CD4-positive, alpha-beta T cell treated with Interleukin-6 for 4 hours (primary cell): ENCODE results near the gene SUGP1.
"Not testable (repeated sequence)": the region's sequence is repeated elsewhere in the genome, so short reads cannot be mapped to it uniquely, and the experiment has no call there.

Source experiments
- DNase-seq: peaks from one replicate; pipeline ENCODE4 v3.0.0-alpha.2; 2020; ENCODE audit warnings: mixed read lengths

Gene SUGP1, protein sequence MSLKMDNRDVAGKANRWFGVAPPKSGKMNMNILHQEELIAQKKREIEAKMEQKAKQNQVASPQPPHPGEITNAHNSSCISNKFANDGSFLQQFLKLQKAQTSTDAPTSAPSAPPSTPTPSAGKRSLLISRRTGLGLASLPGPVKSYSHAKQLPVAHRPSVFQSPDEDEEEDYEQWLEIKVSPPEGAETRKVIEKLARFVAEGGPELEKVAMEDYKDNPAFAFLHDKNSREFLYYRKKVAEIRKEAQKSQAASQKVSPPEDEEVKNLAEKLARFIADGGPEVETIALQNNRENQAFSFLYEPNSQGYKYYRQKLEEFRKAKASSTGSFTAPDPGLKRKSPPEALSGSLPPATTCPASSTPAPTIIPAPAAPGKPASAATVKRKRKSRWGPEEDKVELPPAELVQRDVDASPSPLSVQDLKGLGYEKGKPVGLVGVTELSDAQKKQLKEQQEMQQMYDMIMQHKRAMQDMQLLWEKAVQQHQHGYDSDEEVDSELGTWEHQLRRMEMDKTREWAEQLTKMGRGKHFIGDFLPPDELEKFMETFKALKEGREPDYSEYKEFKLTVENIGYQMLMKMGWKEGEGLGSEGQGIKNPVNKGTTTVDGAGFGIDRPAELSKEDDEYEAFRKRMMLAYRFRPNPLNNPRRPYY

DNA sequence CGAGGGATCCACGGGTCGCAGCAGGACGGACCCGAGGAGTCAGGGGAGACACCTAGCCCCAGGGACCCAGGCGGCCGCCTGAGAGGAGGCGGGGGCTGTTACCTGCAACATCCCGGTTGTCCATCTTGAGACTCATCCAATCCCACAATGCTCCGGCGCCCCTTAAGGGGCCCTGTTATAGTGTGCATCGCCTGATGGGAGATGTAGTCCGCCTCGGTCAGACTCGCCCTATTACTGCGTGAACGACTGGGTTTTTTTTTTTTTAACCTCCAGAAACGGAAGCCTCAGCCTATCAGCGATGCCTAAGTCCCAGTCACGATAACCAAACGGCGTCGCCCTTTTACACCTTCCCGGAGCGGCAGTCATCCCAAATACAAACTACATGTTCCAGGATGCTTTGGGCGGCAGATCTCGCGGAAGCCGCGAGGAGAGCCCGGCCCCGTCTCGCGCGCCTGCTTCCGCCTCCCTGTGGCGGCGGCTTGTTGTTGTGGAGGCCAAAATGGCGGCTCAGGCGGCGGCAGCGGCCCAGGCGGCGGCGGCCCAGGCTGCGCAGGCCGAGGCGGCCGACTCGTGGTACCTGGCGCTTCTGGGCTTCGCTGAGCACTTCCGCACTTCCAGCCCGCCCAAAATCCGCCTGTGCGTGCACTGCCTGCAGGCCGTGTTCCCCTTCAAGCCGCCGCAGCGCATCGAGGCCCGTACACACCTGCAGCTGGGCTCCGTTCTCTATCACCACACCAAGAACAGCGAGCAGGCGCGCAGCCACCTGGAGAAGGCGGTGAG is at the start of gene SUGP1, which contains the start of gene MAU2:
Gene SUGP1 (minus strand): TSS at position 149 of the 780 bp plus-strand sequence. CDS start 13 bp downstream, at position 136.
Gene MAU2 (plus strand): TSS at position 469 of the 780 bp plus-strand sequence. CDS start 31 bp downstream, at position 500.
- DNase-seq = peak; percentile 90

DNA sequence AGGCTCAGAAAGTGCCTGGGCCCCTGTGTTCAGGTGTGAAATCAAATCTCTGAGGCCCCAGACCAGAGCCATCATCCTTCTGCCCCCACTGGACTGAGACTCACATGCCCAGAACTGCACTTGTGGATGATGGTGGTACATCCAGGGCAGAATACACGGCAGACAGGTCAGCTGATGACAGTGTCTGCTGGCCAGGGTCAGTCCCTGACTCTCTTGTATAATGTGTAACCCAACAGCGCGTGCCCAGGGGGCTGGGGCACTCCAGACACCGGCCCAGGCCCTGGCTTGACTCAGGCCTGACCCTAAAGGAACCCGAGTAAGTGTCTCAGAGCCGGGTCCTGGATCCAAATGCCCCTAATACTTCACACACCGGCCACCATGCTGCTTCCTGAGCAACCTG is 47.8 kb upstream of the SUGP1 start:
- DNase-seq = no peak

DNA sequence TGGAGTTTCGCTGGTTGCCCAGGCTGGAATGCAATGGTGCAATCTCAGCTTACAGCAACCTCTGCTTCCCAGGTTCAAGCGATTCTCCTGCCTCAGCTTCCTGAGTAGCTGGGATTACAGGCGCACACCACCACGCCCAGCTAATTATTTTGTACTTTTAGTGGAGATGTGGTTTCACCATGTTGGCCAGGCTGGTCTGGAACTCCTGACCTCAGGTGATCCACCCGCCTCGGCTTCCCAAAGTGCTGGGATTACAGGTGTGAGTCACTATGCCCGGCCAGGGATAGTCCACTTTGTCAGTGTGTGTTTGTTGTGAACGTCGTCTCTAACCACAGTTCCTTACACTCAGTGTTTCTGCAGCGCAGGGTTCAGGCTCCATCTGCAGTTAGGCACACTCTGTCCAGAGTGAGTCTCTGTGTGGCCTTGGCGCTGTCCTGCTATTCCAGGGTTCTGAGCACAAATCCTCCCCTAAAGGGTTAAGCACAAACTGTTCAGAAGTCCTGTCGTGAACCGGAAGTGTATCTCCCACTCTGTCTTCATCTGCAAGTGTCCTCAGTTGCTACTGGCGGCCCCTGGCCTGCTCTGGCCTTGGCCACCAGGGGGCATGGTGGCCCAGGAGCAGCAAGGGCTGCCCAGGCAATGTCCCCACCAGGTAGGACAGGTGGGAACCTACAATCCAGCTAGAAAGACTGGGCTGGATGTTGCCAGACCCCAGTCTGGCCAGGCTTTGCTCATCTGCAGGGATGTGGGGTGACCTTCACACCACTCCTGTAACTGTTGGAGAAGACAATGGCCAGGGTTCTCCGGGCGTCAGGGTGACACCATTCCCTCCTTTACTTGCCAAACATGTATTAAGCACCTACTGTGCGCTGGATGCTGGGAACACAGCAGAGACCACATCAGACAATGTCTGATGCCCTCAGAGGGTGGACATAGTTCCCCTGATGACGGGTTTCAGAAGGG is 46.4 kb upstream of the SUGP1 start:
- DNase-seq = peak; percentile 79

DNA sequence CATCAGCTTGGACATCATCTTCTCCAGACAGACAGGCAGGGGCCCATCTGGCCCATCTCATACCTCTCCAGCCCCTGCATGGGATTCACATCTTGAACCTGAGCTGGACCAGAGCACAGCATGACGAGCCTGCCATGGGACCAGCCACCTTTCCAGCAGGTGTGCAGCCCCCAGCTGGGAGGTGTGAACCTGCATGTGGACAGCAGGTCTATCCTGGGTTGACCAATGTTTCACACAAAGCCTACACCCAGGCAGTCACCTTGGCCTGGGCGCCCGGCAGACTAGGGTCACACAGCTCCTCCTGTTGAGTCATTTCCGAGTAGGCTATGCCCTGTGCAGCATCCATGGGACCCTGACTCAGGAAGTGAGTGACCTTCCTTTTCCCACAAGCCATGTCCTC is 41.8 kb upstream of the SUGP1 start:
- no peak for DNase-seq

DNA sequence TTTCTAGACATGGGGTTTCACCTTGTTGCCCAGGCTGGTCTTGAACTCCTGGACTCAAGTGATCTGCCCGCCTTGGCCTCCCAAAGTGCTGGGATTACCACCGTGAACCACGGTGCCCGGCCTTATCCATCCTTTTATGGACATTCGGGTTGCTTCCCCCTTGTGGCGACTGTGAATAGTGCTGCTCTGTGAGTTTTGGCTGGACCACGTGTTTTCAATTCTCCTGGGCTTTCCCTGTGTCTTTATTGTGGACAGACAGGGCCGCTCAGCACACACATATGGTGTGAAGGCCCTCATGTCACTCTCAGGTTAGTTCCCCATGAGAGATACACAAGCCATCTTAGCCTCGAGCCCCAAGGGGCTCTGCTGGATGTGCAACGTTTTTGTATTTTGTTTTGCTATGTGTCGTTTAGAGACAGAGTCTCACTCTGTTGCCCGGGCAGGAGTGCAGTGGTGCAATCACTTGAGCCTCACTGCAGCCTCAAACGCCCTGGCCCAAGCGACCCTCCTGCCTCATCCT is 40.8 kb upstream of the SUGP1 start:
- peak; percentile 73 for DNase-seq

DNA sequence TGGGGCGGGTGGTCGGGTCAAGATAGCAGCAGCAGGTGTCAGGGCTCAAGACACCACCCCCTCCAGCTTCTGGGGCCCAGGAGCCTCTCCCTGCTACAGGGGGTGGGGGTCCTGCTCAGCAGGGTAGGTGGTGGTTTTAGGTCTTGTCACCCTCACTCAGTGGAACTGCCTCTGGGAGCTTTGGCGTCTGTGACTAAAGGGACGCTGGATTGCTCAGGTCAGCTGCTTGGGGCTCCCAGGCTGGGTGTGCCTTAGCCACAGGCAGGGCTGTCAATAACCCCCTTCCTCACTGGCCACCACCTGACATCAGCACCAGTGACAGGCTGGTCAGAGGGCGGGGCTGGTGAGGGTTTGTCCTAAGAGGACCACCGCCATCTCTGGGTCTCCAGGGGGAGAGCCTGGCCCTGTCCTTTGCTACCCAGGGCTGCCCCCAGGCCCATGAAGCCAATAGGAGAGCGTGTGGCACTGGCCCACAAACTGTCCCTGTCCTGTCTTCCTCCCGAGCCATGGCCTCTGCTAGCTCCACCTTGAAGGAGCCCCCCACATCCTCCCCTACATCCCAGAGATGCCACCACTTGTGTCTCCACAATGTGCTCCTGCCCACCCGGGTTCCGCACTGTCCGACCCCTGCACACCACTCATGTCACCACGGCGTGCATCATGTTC is 36.7 kb upstream of the SUGP1 start:
- DNase-seq = no peak

DNA sequence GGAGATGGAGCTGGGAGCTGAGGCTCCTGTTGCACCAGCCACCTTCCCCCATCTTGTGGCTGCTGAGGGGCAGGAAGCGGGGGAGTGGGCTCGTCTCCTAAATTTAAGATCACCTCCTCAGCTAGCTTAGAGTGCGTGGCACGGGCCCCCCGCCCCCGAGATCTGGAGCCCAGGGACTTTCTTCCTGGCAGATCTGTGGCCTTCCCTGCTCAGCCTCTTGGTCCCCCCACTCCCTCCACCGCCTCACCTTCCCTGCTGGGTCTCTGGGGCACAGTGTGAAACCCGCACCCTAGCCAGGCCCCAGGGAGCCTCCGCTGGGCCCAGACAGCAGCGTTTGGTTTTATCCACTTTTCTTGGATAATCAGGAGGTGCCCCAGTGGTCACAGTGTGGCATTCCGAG is 36.2 kb upstream of the SUGP1 start:
- no peak for DNase-seq

DNA sequence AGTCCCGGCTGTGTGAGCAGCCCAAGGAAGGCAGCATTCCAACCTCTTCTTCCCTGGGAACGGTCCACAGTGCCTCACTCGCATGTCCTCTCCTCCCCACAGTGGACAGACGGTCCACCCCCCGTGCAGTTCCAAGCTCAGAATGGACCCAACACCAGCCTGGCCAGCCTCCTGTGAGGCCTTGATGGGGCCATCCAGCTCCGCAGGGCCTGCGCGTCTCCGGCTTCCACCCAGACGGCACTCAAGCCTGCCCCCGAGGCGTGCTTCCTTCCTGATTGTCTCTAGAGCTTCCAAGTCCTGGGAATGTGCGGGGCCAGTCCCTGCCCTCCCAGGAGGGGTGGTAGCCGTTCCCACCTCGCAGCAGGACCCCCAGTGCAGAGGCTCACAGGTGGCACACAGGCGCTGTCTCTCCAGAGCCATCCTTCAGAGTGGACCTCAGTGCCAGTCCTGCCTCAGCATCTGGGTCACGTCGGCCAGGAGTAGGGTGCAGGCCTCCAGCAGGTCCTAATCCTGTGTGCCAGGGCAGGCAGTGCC is 35.4 kb upstream of the SUGP1 start:
- DNase-seq = no peak

DNA sequence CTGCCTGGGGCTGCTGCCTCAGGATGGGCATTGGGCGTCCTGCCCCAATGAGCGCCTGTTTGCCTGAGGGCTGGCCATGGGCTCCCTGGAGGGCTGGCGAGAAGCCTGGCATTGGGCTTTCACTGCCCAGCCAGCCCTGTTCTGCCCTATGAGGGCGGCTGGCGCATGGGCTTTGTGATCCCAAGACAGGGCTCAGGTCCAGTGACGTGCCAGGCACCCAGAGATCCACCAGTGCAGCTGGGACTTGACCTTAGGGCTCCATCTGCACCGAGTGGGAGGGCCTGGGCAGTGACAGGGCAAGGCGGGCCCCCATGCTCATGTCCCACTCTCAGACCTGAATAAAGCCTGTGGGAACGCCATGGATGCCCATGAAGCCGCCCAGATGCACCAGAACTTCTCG is 34.6 kb upstream of the SUGP1 start:
- DNase-seq = no peak

DNA sequence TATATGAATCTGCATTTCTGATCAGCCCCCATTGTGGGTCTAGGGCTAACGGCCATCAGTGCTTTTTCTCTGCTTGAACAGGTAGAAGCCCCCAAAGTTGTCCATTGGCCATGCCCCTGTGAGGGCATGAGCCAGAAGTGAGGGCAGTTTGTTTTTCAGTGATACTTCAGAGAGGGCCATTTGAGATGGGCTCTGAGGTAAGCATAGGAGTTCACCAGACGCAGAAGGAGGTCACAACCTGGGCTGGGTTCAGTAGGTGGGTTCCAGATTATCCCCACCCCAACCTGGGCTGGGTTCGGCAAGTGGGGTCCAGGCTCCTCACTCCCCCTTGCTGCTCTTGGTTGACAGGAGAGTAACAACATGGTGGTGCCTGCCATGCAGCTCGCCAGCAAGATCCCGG is 33.7 kb upstream of the SUGP1 start:
- no peak for DNase-seq

DNA sequence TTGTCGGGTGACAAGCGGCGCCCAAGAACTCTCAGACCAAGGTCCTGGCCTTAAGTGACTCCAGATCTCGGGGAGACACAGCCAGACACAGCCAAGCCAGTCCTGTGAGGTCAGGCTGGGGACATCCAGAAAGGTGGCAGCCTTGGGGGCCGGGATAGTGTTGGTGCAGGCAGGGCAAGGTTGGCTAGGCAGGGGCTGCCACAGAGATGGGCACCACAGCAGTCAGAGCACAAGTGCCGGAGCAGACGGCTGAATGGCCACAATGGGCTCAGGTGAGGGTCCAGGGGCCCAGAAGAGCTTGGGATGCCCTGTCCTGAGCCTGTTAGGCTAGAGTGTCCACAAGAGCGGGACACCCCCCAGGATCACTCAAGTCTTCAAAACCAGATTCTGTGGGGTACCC is 32.5 kb upstream of the SUGP1 start:
- DNase-seq = no peak

DNA sequence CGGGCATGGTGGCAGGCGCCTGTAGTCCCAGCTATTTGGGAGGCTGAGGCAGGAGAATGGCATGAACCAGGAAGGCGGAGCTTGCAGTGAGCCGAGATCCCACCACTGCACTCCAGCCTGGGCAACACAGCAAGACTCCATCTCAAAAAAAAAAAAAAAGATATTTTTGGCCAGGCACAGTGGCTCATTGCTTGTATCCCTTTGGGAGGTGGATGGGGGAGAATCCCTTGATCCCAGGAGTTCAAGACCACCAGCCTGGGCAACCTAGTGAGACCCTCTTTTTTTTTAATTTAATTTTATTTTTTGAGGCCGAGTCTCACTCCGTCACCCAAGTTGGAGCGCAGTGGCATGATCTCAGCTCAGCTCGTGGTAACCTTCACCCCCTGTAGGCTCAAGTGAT is 30.4 kb upstream of the SUGP1 start:
- DNase-seq = not testable (repeated sequence)

DNA sequence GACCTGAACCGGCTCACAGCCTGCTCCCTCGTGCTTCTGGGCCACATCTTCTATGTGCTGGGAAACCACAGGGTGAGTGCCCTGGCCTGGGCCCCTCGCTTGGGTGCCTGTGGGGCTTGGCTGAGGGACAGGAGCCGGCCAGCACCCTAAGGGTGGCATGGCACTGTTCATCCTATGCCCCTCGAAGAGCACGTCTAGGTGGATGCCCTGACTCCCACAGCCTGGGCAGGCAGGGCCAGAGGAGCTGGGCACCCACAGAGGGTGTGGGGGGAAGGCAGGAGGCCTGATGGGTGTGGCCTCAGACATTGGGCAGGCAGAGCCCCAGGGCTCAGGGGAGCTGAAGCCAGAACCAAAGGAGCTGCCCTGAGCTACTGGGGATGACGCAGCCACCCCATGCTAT is 29.1 kb upstream of the SUGP1 start:
- no peak for DNase-seq

DNA sequence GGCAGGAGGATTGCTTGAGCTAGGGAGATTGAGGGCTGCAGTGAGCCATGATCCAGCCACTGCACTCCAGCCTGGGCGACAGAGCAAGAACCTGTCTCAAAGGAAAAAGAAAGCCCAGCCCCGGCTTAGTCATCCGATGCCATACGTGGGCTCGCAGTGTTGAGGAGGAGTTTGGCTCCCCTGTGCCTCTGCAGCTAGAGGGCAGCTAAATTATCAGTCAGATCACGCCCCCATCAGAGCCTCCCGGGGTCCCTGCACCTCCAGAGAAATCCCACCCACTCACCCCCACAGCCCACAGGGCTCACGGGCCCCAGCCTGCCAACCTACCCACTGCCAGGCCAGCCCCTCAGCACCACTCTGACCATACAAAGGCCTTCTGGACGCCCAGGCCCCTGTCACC is 28.0 kb upstream of the SUGP1 start:
- no peak for DNase-seq

DNA sequence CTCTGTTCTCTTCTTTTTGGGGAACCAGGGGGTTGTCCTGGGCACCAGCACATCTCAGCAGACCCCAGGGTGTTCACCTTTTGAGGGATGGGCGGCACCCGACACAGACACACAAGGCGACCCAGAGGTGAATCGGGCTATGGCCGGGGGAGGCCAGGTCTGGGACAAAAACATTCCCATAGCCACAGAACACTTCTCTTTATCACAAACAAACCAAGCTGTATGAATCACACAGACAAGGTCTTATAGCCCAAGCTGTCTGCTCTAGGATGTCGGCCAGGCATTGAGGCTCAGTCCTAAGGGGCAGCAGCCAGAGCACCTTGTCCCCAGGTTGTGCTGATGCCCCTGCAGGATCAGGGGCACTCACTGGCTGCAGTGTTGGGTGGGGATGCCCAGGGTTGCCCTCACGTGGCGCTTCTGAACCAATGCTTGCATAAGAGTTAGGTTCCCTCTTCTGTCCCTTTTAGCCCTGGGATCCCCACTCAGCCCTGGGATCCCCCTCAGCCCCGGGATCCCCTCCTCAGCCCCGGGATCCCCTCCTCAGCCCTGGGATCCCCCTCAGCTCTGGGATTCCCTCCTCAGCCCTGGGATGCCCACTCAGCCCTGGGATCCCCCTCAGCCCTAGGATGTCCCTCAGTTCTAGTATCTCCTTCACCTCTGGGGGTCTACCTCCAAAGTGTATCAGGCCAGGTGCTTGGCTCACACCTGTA is 27.2 kb upstream of the SUGP1 start:
- no peak for DNase-seq

DNA sequence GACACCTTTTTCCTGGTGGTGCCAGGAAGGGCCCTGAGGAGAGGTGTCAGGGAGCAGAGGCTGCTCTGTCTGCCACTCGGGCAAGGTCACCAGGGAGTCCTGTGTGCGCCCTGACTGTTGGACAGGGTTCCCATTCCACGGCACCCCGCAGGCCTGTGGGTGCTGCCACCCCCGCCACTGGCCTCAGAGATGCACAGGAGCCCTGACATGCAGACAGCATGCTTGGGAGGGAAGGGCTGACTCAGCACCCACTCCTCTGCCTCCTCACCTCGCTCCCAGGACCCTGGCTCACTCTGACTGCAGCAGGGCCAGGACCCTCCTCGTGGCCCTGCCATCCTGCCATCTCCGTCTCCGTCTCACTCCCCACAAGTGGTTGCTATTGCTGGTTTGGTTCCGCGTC is 25.7 kb upstream of the SUGP1 start:
- no peak for DNase-seq

DNA sequence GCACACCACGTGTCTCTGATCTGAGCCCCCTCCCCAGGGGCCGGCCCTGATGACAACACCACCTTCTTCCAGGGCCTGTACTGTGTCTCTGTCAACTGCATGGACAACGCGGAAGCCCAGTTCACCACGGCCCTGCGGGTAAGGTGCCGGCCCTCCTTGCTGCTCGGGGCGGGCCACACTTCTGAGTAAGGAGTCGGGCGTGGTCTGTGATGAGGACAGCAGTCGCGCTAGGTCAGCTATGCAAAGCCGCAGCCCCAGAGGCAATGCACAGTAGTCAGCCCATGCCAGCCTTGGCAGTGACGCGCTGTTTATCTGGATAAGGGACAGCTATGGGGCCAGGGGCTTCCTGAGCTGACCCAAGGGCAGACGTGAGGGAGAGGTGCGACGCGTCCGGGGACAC is 24.9 kb upstream of the SUGP1 start:
- DNase-seq = no peak

DNA sequence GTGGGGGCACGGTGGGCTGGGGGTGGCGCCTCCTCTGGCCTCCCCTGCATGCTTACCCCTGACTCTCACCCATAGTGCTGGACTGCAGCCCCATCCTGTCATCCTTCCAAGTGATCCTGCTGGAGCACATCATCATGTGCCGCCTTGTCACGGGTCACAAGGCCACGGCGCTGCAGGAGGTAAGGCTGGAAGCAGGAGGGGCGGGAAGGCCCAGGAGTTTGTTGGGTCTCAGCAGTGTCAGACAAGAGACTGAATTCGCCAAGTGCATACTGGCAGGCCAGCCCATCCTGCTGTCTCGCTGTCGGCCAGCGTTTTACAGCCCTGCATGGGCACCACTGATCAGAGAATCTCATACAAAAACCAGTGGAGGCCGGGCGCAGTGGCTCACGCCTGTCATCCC is 23.5 kb upstream of the SUGP1 start:
- DNase-seq = no peak

DNA sequence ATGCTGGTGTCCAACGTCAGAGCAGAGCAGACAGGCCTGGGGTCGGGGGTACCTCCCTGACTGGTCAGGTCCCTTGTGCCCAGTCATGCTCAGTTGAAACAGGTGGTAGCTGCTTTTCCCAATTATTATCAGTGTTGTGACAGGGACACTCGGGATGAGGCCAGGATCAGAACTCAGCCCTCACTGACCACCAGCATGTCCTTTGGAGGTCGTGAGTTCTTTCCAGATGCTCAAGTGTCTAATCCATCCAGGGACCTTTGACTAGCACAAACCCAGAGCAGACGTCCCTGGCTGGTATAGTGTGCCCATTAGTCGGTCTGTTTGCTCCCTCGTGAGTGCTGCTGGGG is 22.7 kb upstream of the SUGP1 start:
- DNase-seq = no peak

DNA sequence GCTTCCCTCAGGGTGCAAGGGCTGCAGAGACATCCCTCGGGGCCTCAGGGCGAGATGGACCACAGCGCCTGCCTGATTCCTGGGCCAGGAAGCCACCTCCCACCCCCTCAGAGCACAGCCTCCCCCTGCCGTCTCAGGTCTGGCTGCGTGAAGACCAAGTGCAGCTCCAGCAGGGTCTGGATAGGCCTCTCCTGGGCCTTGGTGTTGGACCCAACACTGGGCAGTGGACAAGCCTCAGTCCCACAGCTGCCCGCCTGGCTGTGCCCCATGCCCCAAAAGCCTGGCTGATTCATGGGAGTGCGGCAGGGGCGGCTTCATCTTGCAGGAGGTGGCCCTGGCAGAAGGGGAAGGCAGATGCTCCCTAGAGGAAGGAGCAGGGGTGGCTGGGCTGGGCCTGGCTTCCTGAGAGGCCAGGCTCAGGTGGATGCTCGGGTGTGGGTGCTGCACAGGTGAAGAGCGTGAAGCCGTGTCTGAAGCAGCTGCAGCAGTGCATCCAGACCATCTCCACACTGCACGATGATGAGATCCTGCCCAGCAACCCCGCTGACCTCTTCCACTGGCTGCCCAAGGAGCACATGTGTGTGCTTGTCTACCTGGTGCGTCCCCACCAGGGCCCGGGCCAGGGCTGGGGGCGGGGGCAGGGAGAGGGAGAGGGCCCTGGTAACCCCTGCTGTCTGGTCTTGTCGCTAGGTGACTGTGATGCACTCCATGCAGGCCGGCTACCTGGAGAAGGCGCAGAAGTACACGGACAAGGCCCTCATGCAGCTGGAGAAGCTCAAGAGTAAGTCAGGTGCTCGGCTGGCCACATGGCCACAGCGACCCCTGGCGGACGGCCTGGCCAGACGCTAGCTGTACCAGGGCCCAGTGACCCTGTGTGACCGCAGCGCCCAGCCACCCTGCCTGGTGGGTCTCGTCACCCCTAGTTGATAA is 22.0 kb upstream of the SUGP1 start:
- DNase-seq = no peak
